ENCODE measurements around the gene BCAS3.

The BCAS3 gene

DNA sequence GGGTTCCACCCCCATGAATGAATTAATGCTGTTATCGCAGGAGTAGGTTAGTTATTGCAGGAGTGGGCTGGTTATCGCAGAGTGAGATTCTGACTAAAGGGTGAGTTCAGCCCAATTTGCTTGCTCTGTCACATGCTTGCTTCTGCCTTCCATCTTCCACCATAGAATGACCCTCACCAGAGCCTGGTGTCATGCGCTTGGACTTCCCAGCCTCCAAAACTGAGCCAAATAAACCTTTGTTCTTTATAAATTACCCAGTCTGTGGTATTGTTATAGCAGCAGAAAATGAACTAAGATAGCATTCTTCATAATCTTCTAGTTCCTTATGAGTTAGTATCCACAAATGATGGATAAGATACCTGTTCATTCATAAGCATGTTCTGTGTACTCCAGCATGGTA lies 486.9 kb downstream of the BCAS3 start:
- no peak for DNase-seq

GRCh38 chr17:61167075-61167474 lies 489.4 kb downstream of the BCAS3 start:
- DNase-seq, result no peak

GRCh38 chr17:61168506-61168905 lies 490.9 kb downstream of the BCAS3 start:
- no peak for DNase-seq

DNA sequence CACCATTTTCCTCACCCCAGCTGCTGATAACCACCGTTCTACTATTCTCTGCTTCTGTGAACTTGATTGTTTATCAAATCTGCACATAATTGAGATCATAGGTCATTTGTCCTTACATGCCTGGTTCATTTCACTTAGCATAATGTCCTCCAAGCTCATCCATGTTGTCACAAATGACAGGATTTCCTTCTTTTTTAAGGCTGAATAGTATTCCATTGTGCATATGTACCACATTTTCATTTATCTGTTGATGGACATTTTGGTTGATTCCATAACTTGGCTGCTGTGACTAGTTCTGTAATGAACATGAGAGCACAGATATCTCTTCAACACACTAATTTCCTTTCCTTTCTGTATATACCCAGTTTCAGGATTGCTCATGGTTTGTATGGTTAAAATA lies 496.7 kb downstream of the BCAS3 start:
- no peak for DNase-seq

- DNase-seq, result no peak
Measured at GRCh38 chr17:61175298-61176142, 497.9 kb downstream of the BCAS3 start.

- no peak for DNase-seq
Measured at GRCh38 chr17:61177351-61177750, 499.7 kb downstream of the BCAS3 start.

DNA sequence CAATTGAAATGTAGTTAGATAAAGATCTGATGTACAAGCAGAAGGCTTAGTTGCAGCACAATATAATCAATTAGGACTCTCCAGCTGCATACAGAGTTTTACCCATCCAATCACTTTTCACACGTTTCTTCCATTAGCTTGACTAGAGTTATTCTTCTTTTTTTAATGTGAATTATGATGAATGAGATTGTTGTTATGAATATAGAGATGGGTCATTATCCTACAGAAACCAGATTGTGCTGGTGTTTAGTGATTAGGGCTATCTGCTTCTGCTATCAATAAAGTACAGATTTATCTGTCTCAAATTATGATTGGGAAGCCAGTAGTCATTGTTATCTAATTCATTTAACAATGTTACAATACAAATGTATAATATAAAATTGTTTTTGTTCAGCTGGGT lies 500.6 kb downstream of the BCAS3 start:
- no peak for DNase-seq

- DNase-seq, result no peak
Measured at GRCh38 chr17:61179380-61179806, 501.7 kb downstream of the BCAS3 start.

- DNase-seq, result no peak
Measured at GRCh38 chr17:61183793-61184192, 506.1 kb downstream of the BCAS3 start.

DNA sequence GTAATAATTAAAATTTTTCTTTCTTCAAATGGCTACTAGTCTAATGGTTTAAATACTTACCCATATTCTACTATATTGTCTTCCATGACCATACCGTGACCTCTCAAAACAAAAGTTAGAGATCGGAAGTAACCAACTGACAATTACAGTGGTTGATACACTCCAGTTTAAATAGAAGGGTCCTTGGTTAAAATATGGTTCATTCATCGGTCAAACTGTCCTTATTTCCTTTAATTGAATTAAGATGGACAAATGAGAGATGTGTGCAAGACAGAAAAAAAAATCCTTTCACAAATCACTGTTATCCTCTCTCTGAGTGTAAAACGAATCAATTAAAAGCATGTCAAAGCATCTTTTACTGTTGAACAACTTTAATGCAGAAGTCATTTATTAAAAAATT lies 507.7 kb downstream of the BCAS3 start:
- DNase-seq, result no peak

GRCh38 chr17:61187038-61187437 lies 509.4 kb downstream of the BCAS3 start:
- no peak for DNase-seq

DNA sequence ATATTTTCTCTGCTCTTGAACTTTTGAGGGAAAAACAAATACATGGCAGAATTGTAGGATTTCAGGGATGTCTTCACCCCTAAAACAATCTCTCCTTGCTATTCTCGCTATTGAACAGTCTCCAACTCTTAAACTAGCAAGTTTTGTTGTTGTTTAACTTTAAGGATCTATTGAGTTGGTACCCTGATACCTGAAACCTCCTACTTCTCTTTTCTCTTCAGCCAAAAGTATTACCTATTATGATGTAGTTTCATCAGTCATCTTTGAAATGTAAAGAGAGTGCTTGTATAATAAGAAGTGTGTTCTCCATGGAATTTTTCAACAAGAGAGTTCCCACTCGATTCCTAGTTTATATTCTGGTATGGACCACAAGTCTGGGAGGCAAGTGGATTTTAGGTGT lies 510.4 kb downstream of the BCAS3 start:
- DNase-seq, result no peak

DNA sequence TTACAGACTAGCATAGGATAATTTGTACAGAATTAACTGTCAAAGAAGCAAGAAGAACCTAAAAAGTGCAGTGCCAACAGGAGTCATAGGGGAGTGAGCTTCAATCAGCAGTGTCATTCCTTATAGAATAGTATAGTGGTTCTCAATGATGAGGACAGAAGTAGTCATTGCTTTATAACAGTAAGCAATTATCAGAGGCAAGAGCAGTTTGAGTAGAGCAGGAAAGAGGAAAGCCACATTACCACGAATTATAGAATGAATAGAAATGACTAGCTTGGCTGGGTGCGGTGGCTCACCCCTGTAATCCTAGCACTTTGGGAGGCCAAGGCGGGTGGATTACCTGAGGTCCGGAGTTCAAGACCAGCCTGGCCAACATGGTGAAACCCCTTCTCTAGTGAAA lies 512.3 kb downstream of the BCAS3 start:
- DNase-seq, result no peak

- DNase-seq, result no peak
Measured at GRCh38 chr17:61196302-61196704, 518.7 kb downstream of the BCAS3 start.

DNA sequence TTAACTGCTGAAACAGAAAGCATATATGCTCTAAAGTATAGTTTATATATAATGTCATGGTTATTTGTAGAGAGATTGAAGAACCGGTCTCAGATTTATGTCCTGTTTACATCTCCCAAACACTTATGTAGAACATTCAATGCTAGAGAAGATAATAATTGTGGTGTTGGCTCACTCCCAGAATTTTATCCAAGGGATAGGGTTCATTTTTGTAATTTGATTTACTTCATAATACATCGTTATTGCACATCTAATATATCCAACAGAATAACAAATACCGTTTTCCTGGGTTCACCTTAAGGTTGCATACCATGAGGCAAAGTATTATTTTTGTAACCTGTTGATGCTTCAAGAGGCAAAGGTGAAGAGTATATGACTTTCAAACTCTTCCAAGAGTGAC lies 519.1 kb downstream of the BCAS3 start:
- no peak for DNase-seq

DNA sequence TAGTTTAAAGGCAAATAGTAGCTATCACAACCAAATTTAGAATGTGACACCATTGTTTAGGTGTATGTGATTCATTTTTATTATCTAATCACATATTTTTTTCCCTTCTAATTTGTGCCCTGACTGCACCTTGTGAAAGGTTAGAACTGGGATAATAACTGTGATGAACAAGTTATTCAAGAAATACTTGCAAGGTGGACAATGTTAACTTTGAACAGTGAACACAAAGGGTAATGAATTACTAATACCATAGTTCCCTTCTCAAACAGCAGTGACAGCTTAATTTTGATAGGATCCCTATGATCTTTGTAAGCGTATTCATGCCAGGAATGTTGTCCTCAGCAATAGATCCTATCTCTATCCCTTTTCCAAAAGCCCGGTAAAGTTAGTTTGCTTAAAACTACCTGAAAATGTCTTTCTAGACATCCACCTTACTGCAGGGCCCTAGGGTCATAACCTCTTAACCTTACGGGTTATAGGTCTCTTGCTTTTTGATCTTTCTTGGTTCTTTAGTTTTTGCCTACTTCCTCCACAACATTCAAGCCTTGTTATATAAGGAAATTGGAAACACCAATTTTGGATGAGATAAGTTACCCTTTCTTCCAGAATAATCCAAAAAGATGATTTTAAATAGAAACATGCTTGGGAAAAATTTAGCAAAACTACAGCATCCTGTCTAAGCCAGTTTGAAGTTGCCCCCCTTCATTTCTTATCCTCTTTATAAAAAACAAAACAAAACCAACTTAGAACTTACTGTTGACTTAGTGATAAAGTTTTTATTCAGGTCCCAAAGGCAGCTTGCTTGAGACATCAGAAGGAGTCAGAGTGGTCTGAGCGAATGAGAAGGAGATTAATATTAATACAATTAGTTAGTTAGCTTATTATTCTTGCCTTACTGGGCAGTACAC lies 522.0 kb downstream of the BCAS3 start:
- DNase-seq, result no peak

DNA sequence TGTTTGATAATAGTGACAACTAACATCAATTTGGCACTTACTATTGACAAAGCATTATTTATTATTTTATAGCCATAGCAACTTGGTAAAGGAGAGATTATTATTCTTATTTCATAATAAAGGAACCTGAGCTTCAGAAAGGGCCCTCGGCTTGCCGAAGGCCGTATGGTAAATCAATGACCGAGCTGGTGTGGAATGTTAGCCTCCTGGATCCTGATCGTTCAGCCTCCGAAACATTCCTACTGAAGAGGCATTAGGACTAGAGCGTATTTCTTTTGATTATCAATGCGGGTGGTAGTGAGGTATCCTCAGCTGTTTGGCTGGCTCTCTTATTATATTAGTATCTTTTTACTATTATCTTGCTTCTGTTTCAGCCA lies 522.7 kb downstream of the BCAS3 start:
- no peak for DNase-seq

DNA sequence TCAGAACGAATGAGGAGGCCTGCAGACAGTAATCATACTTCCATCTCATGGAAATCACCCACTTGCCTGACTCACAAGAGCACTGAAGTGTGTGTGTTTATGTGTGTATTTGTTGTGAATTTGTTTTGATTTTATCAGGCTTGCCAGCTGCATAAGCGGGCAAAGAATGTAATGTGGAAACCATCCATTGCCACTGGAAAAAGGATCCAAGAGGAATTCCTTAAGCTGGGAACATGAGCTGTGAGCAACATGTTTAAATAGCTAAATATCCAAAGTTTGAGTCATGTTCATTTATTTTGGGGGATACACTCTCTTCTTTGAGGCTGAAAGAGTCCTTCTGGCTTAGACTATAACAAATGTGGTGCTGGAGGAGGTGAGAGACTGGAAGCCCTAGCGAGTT lies 523.6 kb downstream of the BCAS3 start:
- no peak for DNase-seq

DNA sequence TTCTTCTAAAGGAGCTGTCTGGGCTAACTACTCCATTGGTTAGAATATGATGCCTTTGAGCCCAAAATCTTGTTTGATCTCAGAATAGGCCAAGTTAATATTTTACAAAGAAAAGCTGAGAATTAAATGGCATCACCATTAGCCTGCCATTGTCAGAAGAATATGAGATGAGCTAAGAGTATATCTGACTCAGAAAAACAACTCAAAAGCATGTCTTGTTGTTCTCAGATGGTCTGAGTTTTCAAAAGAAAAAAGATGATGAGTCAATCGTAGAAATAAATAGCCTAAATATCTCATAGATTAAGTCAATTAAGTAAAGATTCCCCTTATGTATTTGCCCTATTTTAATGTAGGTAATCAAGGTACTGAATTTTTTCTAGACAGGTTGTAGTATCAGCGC lies 524.9 kb downstream of the BCAS3 start:
- DNase-seq, result no peak

GRCh38 chr17:61203671-61204131 lies 526.0 kb downstream of the BCAS3 start:
- DNase-seq, result no peak

DNA sequence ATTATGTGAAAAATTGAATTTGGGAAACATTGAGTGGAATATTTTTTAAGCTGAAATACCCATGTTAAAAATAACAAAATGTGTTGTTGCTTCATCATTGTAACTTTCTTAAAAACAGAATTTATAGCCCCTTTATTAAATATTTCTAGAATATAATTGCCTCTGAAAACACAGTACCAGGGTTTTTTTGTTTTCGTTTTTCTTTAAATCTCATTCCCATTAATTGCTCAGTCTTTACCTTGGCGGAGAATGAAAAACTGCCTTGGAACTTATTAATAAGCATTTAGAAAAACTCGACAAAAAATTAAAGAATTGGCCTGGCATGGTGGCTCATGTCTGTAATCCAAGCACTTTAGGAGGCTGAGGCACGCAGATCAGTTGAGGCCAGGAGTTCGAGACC lies 526.8 kb downstream of the BCAS3 start:
- no peak for DNase-seq

DNA sequence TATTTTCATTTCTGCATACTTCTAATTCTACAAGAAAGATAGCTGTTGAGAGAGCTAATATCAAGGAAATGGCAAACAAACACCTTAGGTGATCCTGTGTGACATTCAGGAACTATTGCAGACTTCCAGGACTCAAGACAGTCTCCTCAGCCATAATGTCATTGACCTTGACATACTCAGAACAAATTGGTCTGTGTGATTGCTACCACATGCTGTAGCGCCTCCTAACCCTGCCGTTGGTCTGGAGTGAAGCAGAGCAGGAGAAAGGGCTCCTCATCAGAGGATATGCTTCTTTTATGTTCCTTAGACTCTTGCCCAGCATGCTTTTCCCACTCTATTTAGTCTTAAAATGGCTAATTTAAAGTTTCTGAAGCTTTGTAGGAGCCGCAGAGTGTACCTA lies 527.8 kb downstream of the BCAS3 start:
- no peak for DNase-seq

GRCh38 chr17:61205931-61206330 lies 528.3 kb downstream of the BCAS3 start:
- DNase-seq, result no peak

DNA sequence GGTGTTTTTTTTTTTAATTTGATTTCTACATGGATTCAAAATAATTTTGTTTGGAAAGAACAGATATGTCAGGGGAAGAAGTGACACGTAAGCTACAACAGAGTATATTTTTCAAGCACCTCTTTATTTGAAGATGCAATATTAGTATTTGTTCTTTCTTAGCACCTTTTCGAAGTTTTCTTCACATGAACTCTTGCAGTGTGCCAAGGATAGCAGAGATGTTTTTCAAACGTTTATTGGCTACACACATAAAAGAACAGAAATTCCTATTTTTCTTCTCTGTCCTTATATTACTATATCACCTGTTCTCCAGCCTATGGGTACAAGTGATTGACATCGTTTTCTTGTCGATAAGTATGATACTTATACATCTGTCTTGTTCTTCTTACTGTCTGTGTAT lies 529.3 kb downstream of the BCAS3 start:
- DNase-seq, result no peak
